ENCODE measurements around the gene WASHC3. TPM values are rescaled to one million over a fixed set of nuclear protein-coding genes. Genes with fewer than 3 reads are reported as not detected.
A peak's percentile ranks its signal among the peaks of the same experiment; 100 is the strongest.
"Not testable (repeated sequence)": the region's sequence is repeated elsewhere in the genome, so short reads cannot be mapped to it uniquely, and the experiment has no call there.

WASHC3 gene
- total RNA-seq: 10 to 100 TPM; 39.9 to 40.6 TPM

GRCh38 chr12:102061560-102062418 is at the start of gene WASHC3:
TSS of gene WASHC3 (minus strand) at chr12:102061991. CDS start at chr12:102061962, 29 bp downstream.
- H3K4me3 Mint-ChIP-seq: peak within 1 kb of the TSS; percentile 100
- peak within 1 kb of the TSS; percentile 100 for H3K27ac Mint-ChIP-seq
- ATAC-seq (replicated peaks): peak; percentile 88
- peaks cover 49% of the 10 kb centered on the region for H3K36me3 Mint-ChIP-seq (ENCODE audit: low read depth)
- no peaks in the 10 kb centered on the region for H3K9me3 Mint-ChIP-seq
- peaks cover 2% of the 10 kb centered on the region for H3K27me3 Mint-ChIP-seq
- peaks cover 15% of the 10 kb centered on the region for H3K4me1 Mint-ChIP-seq

GRCh38 chr12:102110782-102111181 is 49.0 kb upstream of the WASHC3 start:
- Mint-ChIP-seq H3K4me1 (peaks cover 5% of the 10 kb centered on the region), H3K27me3 (no peaks in the 10 kb centered on the region), H3K4me3 (no peak overlapping the region), H3K27ac (no peak overlapping the region), H3K36me3 (ENCODE audit: low read depth) (peaks cover 93% of the 10 kb centered on the region), H3K9me3 (no peaks in the 10 kb centered on the region)
- ATAC-seq (replicated peaks): no peak

- Mint-ChIP-seq H3K9me3 (no peaks in the 10 kb centered on the region), H3K4me1 (peaks cover 5% of the 10 kb centered on the region), H3K27me3 (no peaks in the 10 kb centered on the region), H3K27ac (no peak overlapping the region), H3K36me3 (ENCODE audit: low read depth) (peaks cover 97% of the 10 kb centered on the region), H3K4me3 (no peak overlapping the region)
- ATAC-seq (replicated peaks): peak; percentile 23
These were observed 46.2 kb upstream of the WASHC3 start for GRCh38 chr12:102107970-102108369.

- Mint-ChIP-seq H3K36me3 (ENCODE audit: low read depth) (peaks cover 95% of the 10 kb centered on the region), H3K27me3 (no peaks in the 10 kb centered on the region), H3K9me3 (no peaks in the 10 kb centered on the region), H3K27ac (no peak overlapping the region), H3K4me1 (peaks cover 5% of the 10 kb centered on the region), H3K4me3 (no peak overlapping the region)
- ATAC-seq (replicated peaks): no peak
These were observed 45.1 kb upstream of the WASHC3 start for GRCh38 chr12:102106905-102107304.

GRCh38 chr12:102096855-102097254 is 35.1 kb upstream of the WASHC3 start:
- ATAC-seq (replicated peaks): no peak
- H3K9me3 Mint-ChIP-seq: no peaks in the 10 kb centered on the region
- H3K27me3 Mint-ChIP-seq: no peaks in the 10 kb centered on the region
- peaks cover 58% of the 10 kb centered on the region for H3K36me3 Mint-ChIP-seq (ENCODE audit: low read depth)
- H3K27ac Mint-ChIP-seq: no peak overlapping the region
- no peak overlapping the region for H3K4me3 Mint-ChIP-seq
- peaks cover 3% of the 10 kb centered on the region for H3K4me1 Mint-ChIP-seq

- Mint-ChIP-seq H3K4me3 (no peak overlapping the region), H3K27ac (no peak overlapping the region), H3K27me3 (no peaks in the 10 kb centered on the region), H3K4me1 (peaks cover 3% of the 10 kb centered on the region), H3K9me3 (no peaks in the 10 kb centered on the region), H3K36me3 (ENCODE audit: low read depth) (peaks cover 54% of the 10 kb centered on the region)
- no peak for ATAC-seq (replicated peaks)
These were observed 34.0 kb upstream of the WASHC3 start for GRCh38 chr12:102095677-102096263.

GRCh38 chr12:102093319-102093718 is 31.5 kb upstream of the WASHC3 start:
- Mint-ChIP-seq H3K27ac (no peak overlapping the region), H3K4me1 (no peaks in the 10 kb centered on the region), H3K4me3 (no peak overlapping the region), H3K9me3 (no peaks in the 10 kb centered on the region), H3K36me3 (ENCODE audit: low read depth) (peaks cover 45% of the 10 kb centered on the region), H3K27me3 (no peaks in the 10 kb centered on the region)
- ATAC-seq (replicated peaks): no peak

- H3K36me3 Mint-ChIP-seq (ENCODE audit: low read depth): peaks cover 29% of the 10 kb centered on the region
- not testable (repeated sequence) for H3K4me3 Mint-ChIP-seq; H3K27me3 Mint-ChIP-seq; H3K27ac Mint-ChIP-seq; H3K9me3 Mint-ChIP-seq; ATAC-seq (replicated peaks); H3K4me1 Mint-ChIP-seq
These were observed 27.5 kb upstream of the WASHC3 start for GRCh38 chr12:102089228-102089835.

GRCh38 chr12:102080842-102081241 is 19.1 kb upstream of the WASHC3 start:
- H3K4me3 Mint-ChIP-seq: no peak overlapping the region
- no peaks in the 10 kb centered on the region for H3K9me3 Mint-ChIP-seq
- H3K27ac Mint-ChIP-seq: no peak overlapping the region
- no peaks in the 10 kb centered on the region for H3K27me3 Mint-ChIP-seq
- H3K36me3 Mint-ChIP-seq (ENCODE audit: low read depth): peaks cover 97% of the 10 kb centered on the region
- no peaks in the 10 kb centered on the region for H3K4me1 Mint-ChIP-seq
- ATAC-seq (replicated peaks): no peak

- not testable (repeated sequence) for H3K4me1 Mint-ChIP-seq; ATAC-seq (replicated peaks); H3K4me3 Mint-ChIP-seq; H3K27ac Mint-ChIP-seq; H3K9me3 Mint-ChIP-seq; H3K27me3 Mint-ChIP-seq
- peaks cover 35% of the 10 kb centered on the region for H3K36me3 Mint-ChIP-seq (ENCODE audit: low read depth)
These were observed 10.3 kb upstream of the WASHC3 start for GRCh38 chr12:102072092-102072491.

GRCh38 chr12:102069707-102070106 is 7.9 kb upstream of the WASHC3 start:
- no peak overlapping the region for H3K4me3 Mint-ChIP-seq
- peaks cover 2% of the 10 kb centered on the region for H3K27me3 Mint-ChIP-seq
- H3K4me1 Mint-ChIP-seq: no peaks in the 10 kb centered on the region
- H3K36me3 Mint-ChIP-seq (ENCODE audit: low read depth): peaks cover 11% of the 10 kb centered on the region
- H3K27ac Mint-ChIP-seq: no peak overlapping the region
- no peak for ATAC-seq (replicated peaks)
- H3K9me3 Mint-ChIP-seq: no peaks in the 10 kb centered on the region

GRCh38 chr12:102067574-102068258 is 5.9 kb upstream of the WASHC3 start:
- Mint-ChIP-seq H3K9me3 (no peaks in the 10 kb centered on the region), H3K36me3 (ENCODE audit: low read depth) (no peaks in the 10 kb centered on the region), H3K4me1 (no peaks in the 10 kb centered on the region), H3K4me3 (no peak overlapping the region), H3K27ac (no peak overlapping the region), H3K27me3 (peaks cover 2% of the 10 kb centered on the region)
- ATAC-seq (replicated peaks): no peak

GRCh38 chr12:102064476-102064875 is 2.7 kb upstream of the WASHC3 start:
- peaks cover 2% of the 10 kb centered on the region for H3K27me3 Mint-ChIP-seq
- no peak overlapping the region for H3K27ac Mint-ChIP-seq
- H3K36me3 Mint-ChIP-seq (ENCODE audit: low read depth): peaks cover 22% of the 10 kb centered on the region
- no peak for ATAC-seq (replicated peaks)
- peaks cover 5% of the 10 kb centered on the region for H3K4me1 Mint-ChIP-seq
- no peaks in the 10 kb centered on the region for H3K9me3 Mint-ChIP-seq
- no peak overlapping the region for H3K4me3 Mint-ChIP-seq

GRCh38 chr12:102063069-102063468 is 1.3 kb upstream of the WASHC3 start:
- peaks cover 11% of the 10 kb centered on the region for H3K4me1 Mint-ChIP-seq
- H3K4me3 Mint-ChIP-seq: peak overlapping the region; percentile 100
- ATAC-seq (replicated peaks): no peak
- no peak overlapping the region for H3K27ac Mint-ChIP-seq
- peaks cover 36% of the 10 kb centered on the region for H3K36me3 Mint-ChIP-seq (ENCODE audit: low read depth)
- H3K9me3 Mint-ChIP-seq: no peaks in the 10 kb centered on the region
- H3K27me3 Mint-ChIP-seq: peaks cover 2% of the 10 kb centered on the region
